ENCODE results near the gene KCTD1.

KCTD1 gene

DNA sequence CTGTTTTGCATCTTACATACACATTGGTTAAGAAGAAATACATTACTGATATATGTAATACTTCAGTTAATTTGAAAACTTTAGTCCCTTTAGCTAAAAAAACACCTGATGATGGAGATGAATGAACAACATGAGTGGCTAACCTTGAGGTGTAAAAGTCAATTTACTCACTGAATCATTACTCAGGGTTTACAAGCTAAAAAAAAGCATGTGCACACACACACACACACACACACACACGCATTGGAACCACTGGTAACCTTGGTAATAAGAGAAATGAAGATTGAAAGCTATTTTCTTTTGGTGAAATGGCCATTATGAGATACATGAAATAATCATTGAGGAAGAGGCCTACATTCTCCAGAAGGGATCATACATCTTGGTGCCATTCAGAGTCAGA, 51.8 kb downstream of the KCTD1 start:
- no peak overlapping the region for H3K9ac ChIP-seq (ENCODE audit: low read length)
- no peak overlapping the region for H3K4me2 ChIP-seq (ENCODE audit: low read length)
- H3K79me2 ChIP-seq (ENCODE audit: low read length) = no peaks in the 10 kb centered on the region
- no peak overlapping the region for H2AFZ ChIP-seq (ENCODE audit: low read depth, low read length)
- H3K27ac ChIP-seq (ENCODE audit: low read length) = no peak overlapping the region
- no peaks in the 10 kb centered on the region for H4K20me1 ChIP-seq (ENCODE audit: insufficient read depth, low read length)
- H3K27me3 ChIP-seq (ENCODE audit: low read depth, low read length) = no peaks in the 10 kb centered on the region
- TF ChIP-seq EZH2phosphoT487 (IDR thresholded peaks at IDR 0.05; ENCODE audit: low read depth) = no peak
- TF ChIP-seq, protein P1, sequence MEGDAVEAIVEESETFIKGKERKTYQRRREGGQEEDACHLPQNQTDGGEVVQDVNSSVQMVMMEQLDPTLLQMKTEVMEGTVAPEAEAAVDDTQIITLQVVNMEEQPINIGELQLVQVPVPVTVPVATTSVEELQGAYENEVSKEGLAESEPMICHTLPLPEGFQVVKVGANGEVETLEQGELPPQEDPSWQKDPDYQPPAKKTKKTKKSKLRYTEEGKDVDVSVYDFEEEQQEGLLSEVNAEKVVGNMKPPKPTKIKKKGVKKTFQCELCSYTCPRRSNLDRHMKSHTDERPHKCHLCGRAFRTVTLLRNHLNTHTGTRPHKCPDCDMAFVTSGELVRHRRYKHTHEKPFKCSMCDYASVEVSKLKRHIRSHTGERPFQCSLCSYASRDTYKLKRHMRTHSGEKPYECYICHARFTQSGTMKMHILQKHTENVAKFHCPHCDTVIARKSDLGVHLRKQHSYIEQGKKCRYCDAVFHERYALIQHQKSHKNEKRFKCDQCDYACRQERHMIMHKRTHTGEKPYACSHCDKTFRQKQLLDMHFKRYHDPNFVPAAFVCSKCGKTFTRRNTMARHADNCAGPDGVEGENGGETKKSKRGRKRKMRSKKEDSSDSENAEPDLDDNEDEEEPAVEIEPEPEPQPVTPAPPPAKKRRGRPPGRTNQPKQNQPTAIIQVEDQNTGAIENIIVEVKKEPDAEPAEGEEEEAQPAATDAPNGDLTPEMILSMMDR (IDR thresholded peaks at IDR 0.05; ENCODE audit: low read depth, low read length) = no peak
- no peaks in the 10 kb centered on the region for H3K4me1 ChIP-seq (ENCODE audit: low read length)
- H3K36me3 ChIP-seq (replicated peaks; ENCODE audit: low read depth, low read length) = no peaks in the 10 kb centered on the region
- H3K4me3 ChIP-seq (ENCODE audit: low read length) = no peak overlapping the region
- no peaks in the 10 kb centered on the region for H3K9me3 ChIP-seq (ENCODE audit: insufficient read depth, low read length)

DNA sequence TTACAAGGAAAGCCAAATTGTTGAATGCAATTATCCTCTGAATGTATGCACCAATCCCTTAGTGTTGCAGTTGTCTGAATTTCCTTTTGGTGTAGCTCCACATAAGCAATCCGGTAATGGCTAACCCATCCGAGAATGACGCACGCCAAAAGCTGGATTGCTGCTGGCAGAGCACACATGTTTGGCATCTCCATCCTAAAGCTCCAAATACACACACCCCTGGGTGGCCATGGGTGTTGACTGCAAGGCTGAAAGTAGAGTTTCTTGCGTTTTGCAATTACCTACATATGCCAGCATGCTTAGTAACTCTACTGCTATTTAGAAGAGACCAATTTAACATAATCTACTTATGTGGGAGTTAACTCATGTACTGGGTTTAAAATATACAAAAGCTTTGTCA, 53.1 kb downstream of the KCTD1 start:
- H2AFZ ChIP-seq (ENCODE audit: low read depth, low read length) = no peak overlapping the region
- no peak overlapping the region for H3K4me3 ChIP-seq (ENCODE audit: low read length)
- H3K27ac ChIP-seq (ENCODE audit: low read length) = no peak overlapping the region
- H3K4me2 ChIP-seq (ENCODE audit: low read length) = no peak overlapping the region
- no peaks in the 10 kb centered on the region for H3K79me2 ChIP-seq (ENCODE audit: low read length)
- no peaks in the 10 kb centered on the region for H3K36me3 ChIP-seq (replicated peaks; ENCODE audit: low read depth, low read length)
- no peak overlapping the region for H3K9ac ChIP-seq (ENCODE audit: low read length)
- H3K9me3 ChIP-seq (ENCODE audit: insufficient read depth, low read length) = no peaks in the 10 kb centered on the region
- no peaks in the 10 kb centered on the region for H3K27me3 ChIP-seq (ENCODE audit: low read depth, low read length)
- H4K20me1 ChIP-seq (ENCODE audit: insufficient read depth, low read length) = no peaks in the 10 kb centered on the region
- TF ChIP-seq, protein P1 (IDR thresholded peaks at IDR 0.05; ENCODE audit: low read depth, low read length) = no peak
- no peak for TF ChIP-seq EZH2phosphoT487 (IDR thresholded peaks at IDR 0.05; ENCODE audit: low read depth)
- no peaks in the 10 kb centered on the region for H3K4me1 ChIP-seq (ENCODE audit: low read length)

DNA sequence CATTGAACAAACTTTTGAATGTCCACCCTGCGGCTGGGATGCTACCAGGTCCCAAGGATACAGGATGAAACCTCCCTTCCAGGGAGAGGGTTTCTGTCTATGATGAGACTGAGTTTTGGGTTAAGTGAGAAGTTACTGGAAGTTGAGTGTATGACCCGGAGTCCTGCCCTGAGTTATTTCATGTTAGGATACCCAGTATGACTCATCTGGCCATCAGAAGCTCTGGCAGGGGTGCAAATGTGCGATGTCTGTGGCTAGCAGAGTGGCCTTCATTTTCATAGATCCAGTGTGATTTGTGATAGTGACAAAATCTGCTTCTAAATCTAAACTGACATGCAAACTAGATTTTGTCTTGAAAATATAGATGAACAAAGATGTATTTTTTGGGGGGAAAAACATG, 55.3 kb downstream of the KCTD1 start:
- no peaks in the 10 kb centered on the region for H3K27me3 ChIP-seq (ENCODE audit: low read depth, low read length)

DNA sequence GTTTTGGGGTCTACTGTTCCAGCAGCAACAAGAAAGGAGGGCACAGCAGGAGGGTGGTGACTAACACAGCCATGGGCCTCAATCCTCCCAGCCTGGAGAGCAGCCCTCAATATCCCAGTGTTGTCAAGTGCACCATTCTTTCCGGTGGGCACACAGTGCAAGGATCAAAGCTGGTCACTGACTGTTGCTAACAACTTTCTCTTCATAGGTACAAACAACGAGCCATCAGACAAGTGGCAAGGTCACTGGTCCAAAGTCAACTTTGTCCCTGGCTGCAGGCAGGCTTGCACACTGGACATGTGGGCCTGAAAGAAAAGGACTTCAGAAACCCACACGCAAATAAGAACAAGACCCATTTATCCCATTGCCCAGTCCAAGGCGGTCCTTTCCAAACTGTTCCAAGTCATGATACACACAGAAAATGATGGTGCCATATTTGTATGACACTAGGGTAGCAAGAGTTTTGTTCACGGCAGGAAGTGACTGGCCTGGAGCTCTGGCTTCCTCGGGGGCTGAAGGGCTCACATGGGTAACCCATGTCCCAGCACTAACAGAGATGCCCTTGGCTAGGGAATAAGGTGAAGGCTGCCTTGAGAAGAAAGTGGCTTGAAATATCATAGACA, 57.0 kb downstream of the KCTD1 start:
- Histone ChIP-seq H2AFZ (ENCODE audit: low read depth, low read length) (no peak overlapping the region), H3K9me3 (ENCODE audit: insufficient read depth, low read length) (no peaks in the 10 kb centered on the region), H3K27ac (ENCODE audit: low read length) (no peak overlapping the region), H3K79me2 (ENCODE audit: low read length) (no peaks in the 10 kb centered on the region), H3K4me2 (ENCODE audit: low read length) (no peak overlapping the region), H3K36me3 (replicated peaks; ENCODE audit: low read depth, low read length) (no peaks in the 10 kb centered on the region), H3K9ac (ENCODE audit: low read length) (no peak overlapping the region), H4K20me1 (ENCODE audit: insufficient read depth, low read length) (no peaks in the 10 kb centered on the region), H3K4me3 (ENCODE audit: low read length) (no peak overlapping the region), H3K4me1 (ENCODE audit: low read length) (no peaks in the 10 kb centered on the region), H3K27me3 (ENCODE audit: low read depth, low read length) (no peaks in the 10 kb centered on the region)
- TF ChIP-seq EZH2phosphoT487 (IDR thresholded peaks at IDR 0.05; ENCODE audit: low read depth) = no peak
- TF ChIP-seq, protein P1 (IDR thresholded peaks at IDR 0.05; ENCODE audit: low read depth, low read length) = no peak

More for the DNA sequence above, 55.3 kb downstream of the KCTD1 start:
- Histone ChIP-seq H3K9me3 (ENCODE audit: insufficient read depth, low read length) (no peaks in the 10 kb centered on the region), H3K4me2 (ENCODE audit: low read length) (no peak overlapping the region), H3K4me1 (ENCODE audit: low read length) (no peaks in the 10 kb centered on the region), H3K9ac (ENCODE audit: low read length) (no peak overlapping the region), H4K20me1 (ENCODE audit: insufficient read depth, low read length) (no peaks in the 10 kb centered on the region), H3K36me3 (replicated peaks; ENCODE audit: low read depth, low read length) (no peaks in the 10 kb centered on the region), H2AFZ (ENCODE audit: low read depth, low read length) (no peak overlapping the region), H3K79me2 (ENCODE audit: low read length) (no peaks in the 10 kb centered on the region), H3K27ac (ENCODE audit: low read length) (no peak overlapping the region), H3K4me3 (ENCODE audit: low read length) (no peak overlapping the region)
- no peak for TF ChIP-seq EZH2phosphoT487 (IDR thresholded peaks at IDR 0.05; ENCODE audit: low read depth)
- TF ChIP-seq, protein P1 (IDR thresholded peaks at IDR 0.05; ENCODE audit: low read depth, low read length) = no peak
